CD4-positive, alpha-beta T cell treated with Interleukin-21 for 1 hour (primary cell): Measurements from ENCODE around the gene CCNT1.
"Not testable (repeated sequence)": the region's sequence is repeated elsewhere in the genome, so short reads cannot be mapped to it uniquely, and the experiment has no call there.

Source experiments
- DNase-seq: peaks from one replicate; pipeline ENCODE4 v3.0.0-alpha.2; 2020

CCNT1 gene

DNA sequence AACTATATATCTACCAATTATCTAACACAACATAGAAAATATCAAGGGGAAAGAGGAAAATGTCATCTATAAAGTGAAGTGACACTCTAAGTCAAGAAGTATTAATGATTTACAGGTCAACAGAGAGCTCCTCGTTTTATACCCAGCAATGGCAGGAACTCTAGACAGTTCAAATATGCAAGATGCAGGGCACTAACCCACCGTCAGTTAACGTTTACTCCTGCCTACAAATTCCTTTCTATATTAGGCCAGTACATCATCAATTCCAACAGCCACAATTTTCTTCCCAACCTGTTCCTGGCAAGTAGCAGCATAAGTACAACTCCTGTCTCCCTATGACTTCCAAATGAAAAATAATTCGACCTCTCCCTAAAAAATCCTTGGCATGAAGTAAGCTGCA is 25.5 kb downstream of the CCNT1 start:
- DNase-seq = no peak

- DNase-seq = no peak
Observed at GRCh38 chr12:48690436-48690835, 26.1 kb downstream of the CCNT1 start.

- no peak for DNase-seq
Observed at GRCh38 chr12:48688836-48689235, 27.7 kb downstream of the CCNT1 start.

GRCh38 chr12:48687592-48687991 is 28.9 kb downstream of the CCNT1 start:
- DNase-seq = no peak

DNA sequence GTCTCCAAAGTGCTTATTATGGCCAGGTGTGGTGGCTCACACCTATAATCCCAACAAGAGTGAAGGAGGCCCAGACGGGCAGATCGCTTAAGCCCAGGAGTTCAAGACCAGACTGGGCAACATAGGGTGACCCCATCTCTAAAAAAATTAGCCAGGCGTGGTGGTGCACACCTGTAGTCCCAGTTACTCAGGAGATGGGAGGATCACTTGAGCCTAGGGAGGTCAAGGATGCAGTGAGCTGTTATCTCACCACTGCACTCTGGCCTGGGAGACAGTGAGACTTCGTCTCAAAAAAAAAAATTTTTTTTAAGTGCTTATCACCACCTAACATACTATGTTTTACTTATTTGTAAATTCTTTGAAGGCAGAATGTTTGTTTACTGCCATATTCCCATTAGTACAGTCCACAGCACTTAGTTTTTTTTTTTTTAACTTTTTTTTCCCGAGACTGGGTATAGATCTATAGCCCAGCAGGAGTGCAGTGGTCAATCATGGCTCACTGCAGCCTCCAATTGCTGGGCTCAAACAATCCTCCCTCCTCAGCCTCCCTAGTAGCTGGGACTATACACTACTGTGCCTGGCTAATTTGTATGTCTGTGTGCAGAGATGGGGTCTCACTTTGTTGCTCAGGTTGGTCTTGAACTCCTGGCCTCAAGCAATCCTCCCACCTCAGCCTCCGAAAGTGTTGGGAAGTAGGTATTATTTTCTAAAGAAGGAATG is 29.7 kb downstream of the CCNT1 start:
- no peak for DNase-seq

DNA sequence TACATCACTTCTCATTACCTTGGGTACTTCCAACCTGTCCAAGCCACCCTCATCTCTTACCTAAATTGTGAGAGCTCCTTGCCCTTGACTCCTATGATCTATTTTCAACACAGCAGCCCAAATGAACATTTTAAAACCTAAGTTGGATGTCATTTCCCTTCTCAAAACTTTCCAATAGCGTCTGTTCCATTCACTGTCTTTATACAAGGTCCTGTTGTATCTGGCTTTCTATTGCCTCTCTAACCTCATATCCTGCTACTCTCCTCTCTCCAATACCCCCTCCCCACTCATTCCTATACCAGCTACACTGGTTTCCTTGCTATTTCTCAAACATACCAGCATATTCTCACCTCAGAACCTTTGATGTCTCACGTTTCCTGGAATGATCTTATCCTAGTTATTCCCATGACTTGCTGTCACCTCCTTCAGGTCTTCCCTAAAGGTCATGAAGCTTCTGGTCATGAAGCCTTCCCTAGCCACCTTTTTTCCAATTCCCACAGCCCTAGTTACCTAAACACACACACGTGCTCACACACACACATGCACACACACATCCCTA is 30.4 kb downstream of the CCNT1 start:
- no peak for DNase-seq

DNA sequence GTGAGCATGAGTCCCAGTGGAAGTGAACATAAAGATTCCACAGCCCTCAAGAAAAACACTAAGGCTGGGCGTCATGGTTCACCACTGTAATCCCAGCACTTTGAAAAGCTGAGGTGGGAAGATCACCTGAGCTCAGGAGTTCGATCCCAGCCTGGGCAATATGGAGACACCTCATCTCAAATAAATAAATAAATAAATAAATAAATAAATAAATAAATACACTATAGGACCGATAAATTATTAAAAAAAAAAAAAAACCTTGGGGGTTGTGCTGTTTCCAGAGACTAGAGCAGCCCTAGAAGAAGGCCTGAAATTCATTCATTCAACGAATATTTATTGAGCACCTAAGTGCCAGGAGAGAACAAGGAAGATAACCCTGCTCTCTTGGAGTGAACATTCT is 33.0 kb downstream of the CCNT1 start:
- DNase-seq = no peak

- DNase-seq = no peak
Observed at GRCh38 chr12:48682927-48683326, 33.6 kb downstream of the CCNT1 start.

DNA sequence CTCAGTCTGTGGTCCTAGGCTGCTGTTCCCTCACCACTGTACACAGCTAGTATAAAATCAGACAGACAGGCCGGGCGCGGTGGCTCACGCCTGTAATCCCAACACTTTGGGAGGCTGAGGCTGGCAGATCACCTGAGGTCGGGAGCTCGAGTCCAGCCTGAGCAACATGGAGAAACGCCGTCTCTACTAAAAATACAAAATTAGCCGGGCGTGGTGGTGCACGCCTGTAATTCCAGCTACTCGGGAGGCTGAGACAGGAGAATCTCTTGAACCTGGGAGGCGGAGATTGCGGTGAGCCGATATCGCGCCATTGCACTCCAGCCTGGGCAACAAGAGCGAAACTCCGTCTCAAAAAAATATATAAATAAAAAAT is 34.0 kb downstream of the CCNT1 start:
- not testable (repeated sequence) for DNase-seq

- DNase-seq = peak; percentile 98
Observed at GRCh38 chr12:48681710-48682532, 34.6 kb downstream of the CCNT1 start, which contains the start of gene KANSL2. Gene KANSL2, minus strand, starts transcription at chr12:48682238. Its CDS starts 606 bp downstream, at chr12:48681632.

DNA sequence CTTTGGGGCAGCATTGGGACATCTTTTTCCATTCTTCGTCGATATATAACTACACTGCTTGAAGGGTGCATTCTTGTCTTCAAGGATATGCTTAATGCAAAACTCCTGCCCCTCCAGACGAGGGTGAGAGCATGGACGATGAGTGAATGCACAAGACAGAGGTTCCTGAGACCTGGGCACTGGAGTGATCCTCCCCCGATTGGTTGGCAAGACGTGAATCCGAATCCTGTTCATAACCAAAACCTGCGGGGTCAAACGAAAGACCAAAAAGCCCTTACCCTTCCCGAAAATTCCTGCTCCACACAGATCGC is 35.2 kb downstream of the CCNT1 start:
- no peak for DNase-seq

- DNase-seq = no peak
Observed at GRCh38 chr12:48680861-48681260, 35.6 kb downstream of the CCNT1 start.

DNA sequence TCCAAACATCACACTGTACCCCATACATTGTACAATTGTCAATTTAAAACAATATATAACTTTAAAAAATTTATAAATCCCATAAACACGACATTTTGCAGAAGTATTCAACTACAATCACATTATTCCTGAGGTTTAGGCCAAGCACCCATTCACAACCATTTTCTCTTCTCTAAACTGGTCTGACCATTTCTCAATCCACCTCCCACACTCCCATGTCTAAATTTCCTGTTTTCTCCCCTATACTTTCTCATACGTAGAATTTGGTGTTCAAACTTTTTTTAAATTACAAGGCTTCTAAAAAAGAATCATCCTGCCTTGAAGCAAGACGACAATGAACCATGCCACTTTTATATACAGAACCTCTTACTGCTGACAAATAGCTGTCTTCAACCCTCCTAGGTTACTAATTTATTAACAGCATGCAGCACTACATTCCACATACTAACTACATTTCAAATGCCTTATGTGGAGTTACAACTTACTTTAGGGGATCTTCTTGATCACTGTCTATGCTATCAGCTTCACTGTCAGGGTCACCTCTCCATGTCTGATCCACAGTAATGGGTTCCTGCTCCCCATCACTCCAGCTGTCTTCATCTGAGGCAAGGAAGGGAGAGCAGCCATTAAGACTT is 37.8 kb downstream of the CCNT1 start:
- no peak for DNase-seq

- DNase-seq = no peak
Observed at GRCh38 chr12:48671231-48671856, 45.2 kb downstream of the CCNT1 start.

- no peak for DNase-seq
Observed at GRCh38 chr12:48668996-48669395, 47.5 kb downstream of the CCNT1 start.

DNA sequence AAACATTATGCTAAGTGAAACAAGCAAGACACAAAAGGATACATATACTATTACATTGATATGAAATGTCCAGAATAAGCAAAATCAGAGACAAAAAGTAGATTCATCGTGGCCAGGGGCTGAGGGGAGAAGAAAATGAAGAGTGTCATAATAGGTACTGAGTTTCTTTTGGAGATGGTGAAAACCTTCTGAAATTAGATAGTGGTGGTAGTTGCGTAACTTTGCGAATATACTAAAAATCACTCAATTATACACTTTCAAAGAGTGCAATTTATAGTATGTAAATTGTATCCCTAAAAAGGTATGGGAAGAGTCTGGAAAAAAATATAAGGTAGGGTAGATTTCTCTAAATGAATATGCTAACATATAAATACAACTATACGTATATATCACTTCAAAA is 56.6 kb downstream of the CCNT1 start:
- DNase-seq = no peak

- DNase-seq = no peak
Observed at GRCh38 chr12:48651681-48652080, 64.8 kb downstream of the CCNT1 start.

GRCh38 chr12:48645354-48645753 is 71.2 kb downstream of the CCNT1 start:
- not testable (repeated sequence) for DNase-seq

DNA sequence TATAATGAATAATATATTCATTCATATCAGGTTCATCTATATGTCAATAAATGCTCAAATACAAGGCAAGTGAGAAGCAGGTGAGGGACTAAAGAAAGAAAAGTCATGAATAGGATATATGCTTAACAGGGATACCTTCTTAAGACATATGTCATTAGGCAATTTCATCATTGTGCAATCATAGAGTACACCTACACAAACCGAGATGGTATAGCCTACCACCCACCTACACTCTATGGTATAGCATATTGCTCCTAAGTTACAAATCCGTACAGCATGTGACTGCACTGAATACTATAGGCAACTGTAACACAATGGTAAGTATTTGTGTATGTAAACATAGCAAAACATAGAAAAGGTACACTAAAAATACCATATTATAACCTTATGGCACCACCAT is 73.5 kb downstream of the CCNT1 start:
- no peak for DNase-seq

- DNase-seq = not testable (repeated sequence)
Observed at GRCh38 chr12:48641752-48642555, 74.6 kb downstream of the CCNT1 start.

DNA sequence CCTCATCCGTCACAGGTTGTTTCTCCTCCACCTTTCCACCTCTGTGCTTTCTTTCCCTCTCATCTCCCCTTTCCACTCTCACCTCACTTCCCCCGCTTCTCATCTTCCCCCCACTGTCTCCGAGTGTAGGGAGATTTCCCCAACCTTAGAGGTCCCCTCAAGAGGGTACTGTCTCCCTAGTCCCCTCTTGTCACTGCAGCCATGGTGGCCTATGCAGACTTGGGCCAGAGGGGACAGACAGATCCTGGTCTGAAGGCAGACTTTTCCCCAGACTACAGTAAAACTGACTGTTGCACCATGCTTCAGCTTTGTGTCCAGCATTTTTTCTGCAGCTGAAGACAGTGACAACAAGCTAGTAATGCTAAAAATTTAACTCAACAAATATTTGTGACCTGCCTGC is 75.7 kb downstream of the CCNT1 start:
- DNase-seq = no peak

- DNase-seq = no peak
Observed at GRCh38 chr12:48640428-48640827, 76.1 kb downstream of the CCNT1 start.
